IMR-90 (cell line): ENCODE results near the gene SMLR1. TPM values are rescaled to one million over a fixed set of nuclear protein-coding genes. Genes with fewer than 3 reads are reported as not detected.
A peak's percentile ranks its signal among the peaks of the same experiment; 100 is the strongest.

ENCODE experiments used
- ATAC-seq: fragments of 200-7000 bp; cut with Tn5 transposase; 2 replicates; pipeline ENCODE4 v1.9.1; 2020; ENCODE audit warnings: low read depth, mild to moderate bottlenecking, moderate library complexity
- BruUV-seq: library from RNA; stranded (reverse); fragments of 400-500 nt; replicated peaks from 2 replicates; lab custom pipeline; 2021; lab: Mats Ljungman, UMichigan
- CTCF ChIA-PET: fragments of 300-600 bp; formaldehyde crosslinking; extraction: SDS; loops from one replicate; lab custom pipeline; 2021; ENCODE audit warnings: antibody characterized with exemption; lab: Yijun Ruan, JAX
- POLR2A ChIA-PET: fragments of 300-600 bp; sonication (Branson Sonifier 250); formaldehyde crosslinking; loops from one replicate; lab custom pipeline; 2022; ENCODE audit warnings: antibody characterized with exemption; ENCODE audit not compliant: unreplicated experiment; lab: Charles Lee
- DNase-seq: peaks from one replicate; pipeline ENCODE4 v3.0.0; 2013
- H2AFZ ChIP-seq: replicated peaks from 2 replicates; pipeline ENCODE3; 2013; ENCODE audit warnings: low read length, mild to moderate bottlenecking; ENCODE audit not compliant: poor library complexity
- H2AK5ac ChIP-seq: 2 replicates; pipeline ENCODE4 v1.6.1; 2013; ENCODE audit warnings: low read depth, low read length, inconsistent platforms
- H2AK9ac ChIP-seq: replicated peaks from 2 replicates; pipeline ENCODE3; 2013; ENCODE audit warnings: mild to moderate bottlenecking, low read depth, low read length, moderate library complexity; ENCODE audit not compliant: poor library complexity
- H2BK120ac ChIP-seq: 2 replicates; pipeline ENCODE4 v1.6.1; 2013; ENCODE audit warnings: low read depth, low read length, inconsistent platforms
- H2BK15ac ChIP-seq: 3 replicates; pipeline ENCODE4 v1.6.1; 2013; ENCODE audit warnings: low read depth, low read length, inconsistent platforms
- H2BK20ac ChIP-seq: 2 replicates; pipeline ENCODE4 v1.6.1; 2013; ENCODE audit warnings: low read depth, mild to moderate bottlenecking, inconsistent platforms, low read length, moderate library complexity
- H2BK5ac ChIP-seq: 2 replicates; pipeline ENCODE4 v1.6.1; 2013; ENCODE audit warnings: mild to moderate bottlenecking, low read depth, low read length, inconsistent platforms; ENCODE audit not compliant: poor library complexity, severe bottlenecking
- H3K14ac ChIP-seq: replicated peaks from 2 replicates; pipeline ENCODE4 v1.6.1; 2013; ENCODE audit warnings: low read depth, low read length, inconsistent platforms
- H3K18ac ChIP-seq: 2 replicates; pipeline ENCODE4 v1.6.1; 2013; ENCODE audit warnings: low read depth, low read length, control low read depth
- H3K23ac ChIP-seq: 2 replicates; pipeline ENCODE4 v1.6.1; 2013; ENCODE audit warnings: low read depth, low read length, inconsistent platforms
- H3K27ac ChIP-seq: 2 replicates; pipeline ENCODE4 v1.5.1; 2013; ENCODE audit warnings: mild to moderate bottlenecking, control low read depth, low read length; ENCODE audit not compliant: insufficient read depth
- H3K27me3 ChIP-seq: 2 replicates; pipeline ENCODE4 v1.6.1; 2013; ENCODE audit warnings: low read length; ENCODE audit not compliant: control insufficient read depth, insufficient read depth
- H3K36me3 ChIP-seq: 2 replicates; pipeline ENCODE4 v1.6.1; 2013; ENCODE audit warnings: low read length, mixed read lengths; ENCODE audit not compliant: control insufficient read depth, insufficient read depth
- H3K4ac ChIP-seq: 2 replicates; pipeline ENCODE4 v1.6.1; 2013; ENCODE audit warnings: low read depth, low read length, inconsistent platforms
- H3K4me1 ChIP-seq: 2 replicates; pipeline ENCODE4 v1.6.1; 2013; ENCODE audit warnings: low read length, mixed read lengths; ENCODE audit not compliant: control insufficient read depth, insufficient read depth
- H3K4me2 ChIP-seq: 2 replicates; pipeline ENCODE4 v1.6.1; 2013; ENCODE audit warnings: low read depth, mild to moderate bottlenecking, control low read depth, low read length, moderate library complexity
- H3K4me3 ChIP-seq: 2 replicates; pipeline ENCODE4 v1.5.1; 2013; ENCODE audit warnings: low read depth, mild to moderate bottlenecking, control low read depth, low read length, moderate library complexity; ENCODE audit not compliant: insufficient read depth
- H3K56ac ChIP-seq: 2 replicates; pipeline ENCODE4 v1.6.1; 2013; ENCODE audit warnings: low read length, inconsistent platforms; ENCODE audit not compliant: insufficient read depth; ENCODE audit errors: extremely low read depth
- H3K79me1 ChIP-seq, 2 experiments: 2 replicates each; pipeline ENCODE4 v1.6.1; 2013; ENCODE audit warnings: low read length in 2 of 2, inconsistent platforms in 1 of 2, low read depth in 1 of 2
- H3K9ac ChIP-seq: 2 replicates; pipeline ENCODE4 v1.6.1; 2013; ENCODE audit warnings: low read depth, low read length, control low read depth
- H3K9me1 ChIP-seq: 2 replicates; pipeline ENCODE4 v1.6.1; 2013; ENCODE audit warnings: low read length, inconsistent platforms; ENCODE audit not compliant: insufficient read depth
- H3K9me3 ChIP-seq: 2 replicates; pipeline ENCODE4 v1.6.1; 2013; ENCODE audit warnings: low read length; ENCODE audit not compliant: control insufficient read depth, insufficient read depth
- H4K20me1 ChIP-seq: 2 replicates; pipeline ENCODE4 v1.6.1; 2013; ENCODE audit warnings: low read length, inconsistent platforms; ENCODE audit not compliant: insufficient read depth
- H4K5ac ChIP-seq: 2 replicates; pipeline ENCODE4 v1.6.1; 2013; ENCODE audit warnings: mild to moderate bottlenecking, low read depth, low read length, control low read depth
- H4K8ac ChIP-seq, 2 experiments: 2 replicates each; pipeline ENCODE4 v1.6.1; 2013; ENCODE audit warnings: low read depth in 2 of 2, low read length in 2 of 2, control low read depth in 1 of 2, inconsistent platforms in 1 of 2
- H4K91ac ChIP-seq: 2 replicates; pipeline ENCODE4 v1.6.1; 2013; ENCODE audit warnings: low read depth, low read length, inconsistent platforms; ENCODE audit not compliant: insufficient read depth
- BHLHE40 ChIP-seq: fragments of 150-350 bp; IDR thresholded peaks from 2 replicates; pipeline ENCODE4 v1.6.1; 2016; ENCODE audit warnings: mild to moderate bottlenecking, low read depth, low read length
- CEBPB ChIP-seq: IDR thresholded peaks from 2 replicates; pipeline ENCODE4 v1.6.1; 2012; ENCODE audit warnings: low read depth, low read length, improper control_type of control experiment
- MXI1 ChIP-seq: IDR thresholded peaks from 2 replicates; pipeline ENCODE4 v1.6.1; 2012; ENCODE audit warnings: low read depth, mild to moderate bottlenecking, low read length, moderate library complexity, borderline replicate concordance
- RAD21 ChIP-seq: IDR thresholded peaks from 2 replicates; pipeline ENCODE4 v1.6.1; 2012; ENCODE audit warnings: low read length, improper control_type of control experiment
- SMC3 ChIP-seq: fragments of 150-350 bp; IDR thresholded peaks from 2 replicates; pipeline ENCODE4 v1.6.1; 2016; ENCODE audit warnings: low read depth, mild to moderate bottlenecking, antibody characterized with exemption, low read length, moderate library complexity
- WGBS, 2 experiments: methylation state at CpG; one replicate each; pipeline versions ENCODE4 v1.1.5 to v1.1.7; 2013; ENCODE audit warnings: missing lambda C conversion rate in 2 of 2; ENCODE audit not compliant: insufficient read length in 1 of 2; ENCODE audit errors: extremely low coverage in 2 of 2; 5-methylcytosine and 5-hydroxymethylcytosine counted together
- dilution Hi-C: fragments of 300-500 bp; cut with HindIII; formaldehyde crosslinking; loops from one replicate; pipeline ENCODE4 v1.14.3; 2018; ENCODE audit warnings: low sequenced_read_pairs; ENCODE audit not compliant: unreplicated experiment
- in situ Hi-C: fragments of 300-500 bp; cut with MboI; formaldehyde crosslinking; loops from 3 replicates; pipeline ENCODE4 v1.14.3; 2019; ENCODE audit warnings: low sequenced_read_pairs, inconsistent platforms, mixed read lengths
- intact Hi-C: fragments of 100-400 bp; cut with micrococcal nuclease; formaldehyde crosslinking; loops from 2 replicates; pipeline ENCODE4 v1.10.0; 2022
- polyA plus RNA-seq, 3 experiments: library from polyadenylated mRNA; depleted of rRNA; stranded (reverse); fragments of >200 nt; gene quantifications; 2 replicates each; pipeline ENCODE4 v1.2.3, GENCODE V29; 2012; ENCODE audit warnings: low replicate concordance in 1 of 3
- total RNA-seq: library from RNA; depleted of rRNA; stranded (reverse); fragments of >200 nt; gene quantifications from 2 replicates; pipeline ENCODE4 v1.2.3, GENCODE V29; 2012
- TF ChIP-seq, protein P1 (sequence below): conservative IDR thresholded peaks from 2 replicates; pipeline ENCODE4 v1.5.1; 2012; ENCODE audit warnings: mild to moderate bottlenecking, low read depth, low read length, improper control_type of control experiment

The SMLR1 gene
- total and polyA plus RNA-seq, 2 of the 4 experiments (the other 2 are of a cell fraction) = not detected

DNA sequence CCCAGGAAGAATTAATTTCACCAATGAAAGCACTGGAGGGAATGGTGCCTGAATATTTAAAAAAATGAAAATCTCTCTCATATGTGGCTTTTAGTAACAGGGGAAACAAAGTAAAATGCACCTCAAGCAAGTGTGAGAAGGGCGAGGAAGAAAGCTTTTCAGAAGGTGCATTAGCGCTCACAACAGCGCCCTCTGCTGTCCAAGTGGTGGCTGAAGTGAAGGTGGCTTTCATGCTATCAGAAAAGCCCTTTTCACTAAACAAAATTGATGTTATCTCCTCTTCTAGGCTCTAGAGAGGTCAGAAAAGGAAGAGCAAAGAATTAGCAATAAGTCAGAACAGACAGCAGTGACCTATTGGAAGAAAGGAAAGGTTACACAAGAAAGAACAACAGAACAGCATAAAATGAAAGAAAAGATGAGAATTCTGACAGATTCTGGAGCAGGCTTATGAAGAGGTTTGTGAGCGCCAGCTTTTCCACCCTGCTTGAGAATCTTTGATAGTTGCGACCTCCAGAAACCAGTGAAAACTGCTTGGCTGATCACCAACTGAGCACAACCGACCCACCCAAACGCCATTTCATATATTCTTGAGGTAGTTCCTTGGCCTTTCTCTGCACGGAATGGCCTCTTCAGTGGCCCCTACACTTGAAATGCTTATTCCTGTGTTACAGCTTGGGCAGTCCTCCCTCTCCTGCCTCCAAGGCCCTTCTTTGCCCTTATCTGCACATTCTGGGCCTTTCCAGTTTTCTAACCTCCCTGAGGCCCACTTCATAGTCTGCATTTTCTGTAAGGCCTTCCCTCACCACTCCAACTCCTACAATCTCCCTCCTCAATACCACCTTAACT, 45.3 kb downstream of the SMLR1 start:
- Histone ChIP-seq H3K9me3 (no peaks in the 10 kb centered on the region), H2BK15ac (no peak overlapping the region), H3K4me1 (no peaks in the 10 kb centered on the region), H2AK9ac (no peak overlapping the region), H3K79me1 (peaks cover 9 to 17% of the 10 kb centered on the region in 2 experiments; a peak in 2 of 4 replicates), H3K18ac (no peak overlapping the region), H4K5ac (no peak overlapping the region), H3K36me3 (peaks cover 18% of the 10 kb centered on the region), H3K56ac (no peak overlapping the region), H2AK5ac (no peak overlapping the region), H3K9me1 (peaks cover 3% of the 10 kb centered on the region; the same call in 1 of the 2 replicates), H3K4ac (no peak overlapping the region), H4K91ac (no peak overlapping the region), H3K14ac (no peak overlapping the region), H3K27ac (no peak overlapping the region), H2BK5ac (no peak overlapping the region), H3K23ac (no peak overlapping the region), H3K4me3 (no peak overlapping the region), H2BK20ac (no peak overlapping the region), H3K9ac (no peak overlapping the region), H2AFZ (no peak overlapping the region), H4K8ac (no peak overlapping the region), H2BK120ac (no peak overlapping the region), H3K4me2 (no peak overlapping the region), H3K27me3 (no peaks in the 10 kb centered on the region), H4K20me1 (no peaks in the 10 kb centered on the region)
- intact Hi-C loops (loop anchor here (1.0 to 5.0 kb wide), 2 partner anchors 550 to 825 kb away; no protein-coding TSS in a partner anchor), in situ Hi-C loops (no loop called here), dilution Hi-C loops (no loop called here)
- TF ChIP-seq RAD21 (peak; percentile 64), BHLHE40 (no peak), SMC3 (peak; percentile 76), CEBPB (no peak), MXI1 (no peak)
- TF ChIP-seq, protein P1, sequence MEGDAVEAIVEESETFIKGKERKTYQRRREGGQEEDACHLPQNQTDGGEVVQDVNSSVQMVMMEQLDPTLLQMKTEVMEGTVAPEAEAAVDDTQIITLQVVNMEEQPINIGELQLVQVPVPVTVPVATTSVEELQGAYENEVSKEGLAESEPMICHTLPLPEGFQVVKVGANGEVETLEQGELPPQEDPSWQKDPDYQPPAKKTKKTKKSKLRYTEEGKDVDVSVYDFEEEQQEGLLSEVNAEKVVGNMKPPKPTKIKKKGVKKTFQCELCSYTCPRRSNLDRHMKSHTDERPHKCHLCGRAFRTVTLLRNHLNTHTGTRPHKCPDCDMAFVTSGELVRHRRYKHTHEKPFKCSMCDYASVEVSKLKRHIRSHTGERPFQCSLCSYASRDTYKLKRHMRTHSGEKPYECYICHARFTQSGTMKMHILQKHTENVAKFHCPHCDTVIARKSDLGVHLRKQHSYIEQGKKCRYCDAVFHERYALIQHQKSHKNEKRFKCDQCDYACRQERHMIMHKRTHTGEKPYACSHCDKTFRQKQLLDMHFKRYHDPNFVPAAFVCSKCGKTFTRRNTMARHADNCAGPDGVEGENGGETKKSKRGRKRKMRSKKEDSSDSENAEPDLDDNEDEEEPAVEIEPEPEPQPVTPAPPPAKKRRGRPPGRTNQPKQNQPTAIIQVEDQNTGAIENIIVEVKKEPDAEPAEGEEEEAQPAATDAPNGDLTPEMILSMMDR = peak; percentile 76
- ATAC-seq (peak; percentile 67), DNase-seq (peak; percentile 44)
- no TSS peak for BruUV-seq
- 96% methylated on average over 3 of the region's 8 CpGs; no CpG with 5 or more reads in 1 of the 2 experiments for WGBS, 2 experiments
- CTCF ChIA-PET = interaction anchor here (0.9 to 2.4 kb wide), 4 partner anchors 14 to 245 kb away, joined by 3 to 6 read pairs (median 4); no protein-coding TSS in a partner anchor
- POLR2A ChIA-PET = no interaction called here
